ENCODE measurements around the gene MYO1F.
A peak's percentile ranks its signal among the peaks of the same experiment; 100 is the strongest.
"Not testable (repeated sequence)": the region's sequence is repeated elsewhere in the genome, so short reads cannot be mapped to it uniquely, and the experiment has no call there.

The MYO1F gene

GRCh38 chr19:8519388-8519787, 57.9 kb downstream of the MYO1F start:
- no peak for DNase-seq (ENCODE audit: extremely low read depth in 1 of 2, low read depth in 1 of 2)

- DNase-seq (ENCODE audit: extremely low read depth in 1 of 2, low read depth in 1 of 2) = no peak
These were observed 58.7 kb downstream of the MYO1F start for GRCh38 chr19:8518536-8518935.

DNA sequence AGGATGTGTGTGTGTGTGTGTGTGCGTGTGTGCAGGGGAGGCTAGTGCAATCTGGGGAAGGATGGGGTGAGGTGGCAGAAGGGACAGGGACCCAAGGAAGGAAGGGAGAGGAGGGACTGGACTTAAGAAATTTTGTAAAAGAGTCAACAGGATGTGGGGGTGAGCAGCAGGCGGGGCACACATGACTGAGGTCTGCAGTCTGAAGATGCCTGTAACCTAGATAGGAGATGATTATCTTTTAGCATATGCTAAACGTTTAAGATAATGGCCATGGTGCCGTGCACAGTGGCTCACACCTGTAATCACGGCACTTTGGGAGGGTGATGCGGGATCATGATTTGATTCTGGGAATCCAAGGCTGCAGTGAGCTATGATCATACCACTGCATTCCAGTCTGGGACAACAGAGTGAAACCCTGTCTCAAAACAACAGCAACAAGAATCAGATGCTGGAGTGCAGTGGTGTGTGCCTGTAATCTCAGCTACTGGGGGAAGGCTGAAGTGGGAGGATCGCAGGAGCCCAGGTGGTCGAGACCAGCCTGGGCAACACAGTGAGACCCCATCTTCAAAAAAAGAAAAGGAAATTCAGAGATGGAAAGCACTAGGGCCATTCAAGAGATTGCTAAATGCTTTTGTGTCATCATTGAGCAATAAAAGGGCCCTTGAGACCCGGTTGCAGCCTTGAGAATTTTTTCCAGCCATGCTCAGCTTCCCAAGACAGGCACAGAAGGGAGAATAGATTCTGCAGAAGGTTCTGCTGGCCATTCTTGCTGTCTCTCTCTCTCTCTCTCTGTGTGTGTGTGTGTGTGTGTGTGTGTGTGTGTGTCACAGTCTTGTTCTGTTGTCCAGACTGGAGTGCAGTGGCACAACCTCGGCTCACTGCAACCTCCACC, 59.4 kb downstream of the MYO1F start:
- DNase-seq (ENCODE audit: extremely low read depth in 1 of 2, low read depth in 1 of 2) = peak in 1 of 2 donors; percentile 21

DNA sequence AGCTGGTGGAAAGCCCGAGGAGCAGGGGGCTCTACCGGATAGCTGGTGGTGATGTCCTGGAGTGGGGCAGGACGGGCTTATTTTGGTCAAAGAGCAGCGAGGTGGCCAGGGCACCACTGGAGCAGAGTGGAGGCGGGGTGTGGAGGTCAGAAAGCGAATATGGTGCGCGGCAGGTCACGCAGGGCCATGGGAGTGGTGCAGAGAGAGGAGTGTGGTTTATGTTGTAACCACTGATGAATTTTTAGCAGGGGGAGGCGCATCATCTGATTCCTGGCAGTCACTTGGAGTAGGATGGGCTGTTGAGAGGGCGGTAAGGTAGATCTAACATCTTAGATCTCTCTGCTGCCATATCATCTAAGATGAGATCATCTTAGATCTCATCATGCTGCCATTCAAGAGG, 61.9 kb downstream of the MYO1F start:
- peak in 1 of 2 donors; percentile 63 for DNase-seq (ENCODE audit: extremely low read depth in 1 of 2, low read depth in 1 of 2)

- DNase-seq (ENCODE audit: extremely low read depth in 1 of 2, low read depth in 1 of 2) = not testable (repeated sequence)
These were observed 62.7 kb downstream of the MYO1F start for GRCh38 chr19:8514505-8515009.

DNA sequence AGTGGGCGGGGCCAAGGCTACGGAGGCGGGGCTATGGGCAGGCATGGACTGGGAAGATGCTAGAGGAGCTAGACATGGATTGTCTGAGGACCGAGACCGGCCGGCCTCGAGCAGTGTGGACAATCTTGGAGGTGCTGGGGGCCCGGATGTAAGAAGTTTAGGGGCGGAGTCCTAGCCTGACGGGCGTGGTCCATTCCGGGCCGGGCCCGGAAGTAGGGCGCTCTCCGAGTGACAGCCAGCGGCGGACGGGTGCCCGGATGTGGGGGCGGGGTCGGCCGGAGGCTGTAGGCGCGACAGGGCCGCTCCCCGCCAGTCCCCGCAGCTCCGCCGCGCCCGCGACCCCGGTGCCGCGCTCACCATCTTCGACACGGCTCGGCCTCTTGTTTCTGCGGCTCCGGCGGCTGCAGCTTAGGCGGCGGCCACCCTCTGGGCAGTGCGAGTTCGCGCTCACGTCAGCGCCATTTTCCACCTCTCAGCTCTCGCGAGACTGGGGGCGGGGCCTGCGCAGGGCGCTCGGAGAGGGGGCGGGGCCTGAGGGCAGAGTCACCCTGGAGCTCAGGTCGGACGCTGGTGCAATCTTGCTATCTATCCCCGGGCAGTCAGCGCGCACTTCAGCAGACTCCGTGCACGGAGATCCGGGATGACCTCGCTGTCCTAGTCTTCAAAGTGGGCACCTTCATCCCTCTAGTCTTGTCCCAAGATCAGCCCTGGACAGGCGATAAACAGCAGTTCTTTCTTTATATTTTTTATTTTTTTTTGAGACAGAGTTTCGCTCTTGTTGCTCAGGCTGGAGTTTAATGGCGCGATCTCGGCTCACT, 63.3 kb downstream of the MYO1F start, which contains the start of gene ZNF414:
Gene ZNF414 (minus strand): TSS at position 481 of the 818 bp plus-strand sequence. CDS start 121 bp downstream, at position 360.
- peak; percentile 93 for DNase-seq (ENCODE audit: extremely low read depth in 1 of 2, low read depth in 1 of 2)

DNA sequence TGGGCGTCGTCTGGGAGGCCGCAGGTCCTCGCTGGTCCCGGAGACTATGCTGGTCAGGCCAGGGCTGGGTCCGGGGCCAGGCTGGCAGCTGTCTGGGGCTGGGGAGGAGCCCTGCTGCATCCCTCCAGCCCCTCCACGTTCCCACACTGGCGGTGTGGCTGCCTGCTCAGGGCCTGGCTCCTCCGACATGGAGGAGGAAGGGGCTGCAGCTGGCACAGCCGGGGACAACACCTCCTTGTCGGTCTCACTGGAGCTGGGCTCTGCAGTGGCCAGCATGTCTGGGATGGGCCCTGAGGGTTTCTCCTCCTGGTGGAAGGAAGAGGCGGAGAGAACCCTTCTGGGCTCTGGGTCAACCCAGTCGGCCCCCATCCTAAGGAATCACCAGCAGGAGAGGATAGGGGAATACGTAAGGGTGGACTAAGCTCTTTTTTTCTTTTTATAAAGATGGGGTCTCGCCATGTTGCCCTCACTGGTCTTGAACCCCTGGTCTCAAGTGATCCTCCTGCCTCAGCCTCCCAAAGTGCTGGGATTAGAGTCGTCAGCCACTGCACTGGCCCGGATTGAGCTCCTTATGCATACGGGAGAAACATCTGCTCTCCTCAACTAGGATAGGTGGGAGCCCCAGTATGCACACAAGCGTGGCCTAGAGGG, 64.1 kb downstream of the MYO1F start:
- DNase-seq (ENCODE audit: extremely low read depth in 1 of 2, low read depth in 1 of 2) = no peak

DNA sequence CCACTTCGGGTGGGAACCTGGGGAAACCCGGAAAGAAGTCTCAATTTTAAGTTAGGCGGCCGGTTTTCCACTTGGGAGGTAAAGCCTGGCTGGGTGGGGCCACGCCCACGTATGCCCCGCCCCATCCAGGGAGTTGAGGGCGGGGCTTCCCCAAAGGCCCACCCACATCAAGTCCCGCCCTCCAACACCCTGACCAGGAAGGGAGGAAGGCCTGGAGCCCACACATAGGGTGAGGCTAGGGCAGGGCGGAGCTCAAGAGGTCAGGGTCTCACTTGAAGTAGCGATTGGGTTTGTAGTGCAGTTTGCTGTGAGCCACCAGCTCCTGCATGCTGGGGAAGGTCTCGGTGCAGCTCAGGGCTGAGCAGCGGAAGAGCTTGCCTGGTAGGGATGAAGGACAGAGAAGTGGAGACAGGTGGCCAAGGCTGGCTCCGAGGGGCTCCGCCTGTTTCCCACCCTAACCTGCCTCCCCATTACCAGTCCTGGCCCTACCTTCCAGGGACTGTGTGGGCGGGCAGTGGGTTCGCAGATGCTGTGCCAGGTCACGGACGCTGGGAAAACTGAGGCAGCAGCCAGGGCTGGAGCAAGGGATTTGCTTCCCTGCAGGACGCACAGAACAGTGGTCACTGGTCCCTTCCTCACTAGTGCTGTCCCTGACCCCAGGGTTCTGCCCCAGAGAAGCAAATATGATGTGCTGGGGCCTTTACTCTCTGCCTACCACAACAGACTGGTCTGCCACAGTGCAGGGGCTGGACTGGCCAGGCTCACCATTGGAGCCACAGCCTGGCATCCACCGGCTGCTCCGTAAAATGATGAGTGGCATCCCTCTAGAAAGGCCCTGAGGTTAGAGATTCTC, 64.9 kb downstream of the MYO1F start:
- DNase-seq (ENCODE audit: extremely low read depth in 1 of 2, low read depth in 1 of 2) = no peak

- DNase-seq (ENCODE audit: extremely low read depth in 1 of 2, low read depth in 1 of 2) = no peak
These were observed 65.6 kb downstream of the MYO1F start for GRCh38 chr19:8511573-8512101.

- DNase-seq (ENCODE audit: extremely low read depth in 1 of 2, low read depth in 1 of 2) = no peak
These were observed 66.6 kb downstream of the MYO1F start for GRCh38 chr19:8510589-8511115.

DNA sequence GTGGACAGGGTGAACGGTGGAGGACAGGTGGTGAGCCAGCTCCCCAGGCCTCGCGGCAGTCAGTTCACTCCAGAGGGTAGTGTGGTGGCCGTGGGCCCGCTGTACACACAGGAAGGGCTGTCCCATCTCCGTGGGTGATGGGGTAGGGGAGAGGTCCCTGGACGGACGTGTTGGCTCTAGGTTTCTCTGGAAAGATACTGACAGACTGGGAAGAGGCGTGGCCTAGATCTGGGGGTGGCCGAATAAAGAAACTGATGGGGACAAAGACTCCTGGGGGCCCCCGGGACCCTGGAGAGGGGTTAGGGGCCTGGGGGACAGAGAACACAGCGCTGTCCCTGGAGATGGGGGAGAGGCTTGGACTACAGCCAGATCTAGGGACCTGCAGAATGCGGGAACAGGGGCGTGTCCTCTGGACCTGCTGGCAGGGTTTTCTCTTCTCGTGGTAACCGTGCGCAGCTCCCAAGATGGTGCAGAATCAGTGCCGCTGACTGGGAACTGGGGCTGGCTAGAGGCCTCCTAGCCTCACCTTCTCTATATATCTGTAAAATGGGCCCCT, 70.8 kb downstream of the MYO1F start:
- no peak for DNase-seq (ENCODE audit: extremely low read depth in 1 of 2, low read depth in 1 of 2)

DNA sequence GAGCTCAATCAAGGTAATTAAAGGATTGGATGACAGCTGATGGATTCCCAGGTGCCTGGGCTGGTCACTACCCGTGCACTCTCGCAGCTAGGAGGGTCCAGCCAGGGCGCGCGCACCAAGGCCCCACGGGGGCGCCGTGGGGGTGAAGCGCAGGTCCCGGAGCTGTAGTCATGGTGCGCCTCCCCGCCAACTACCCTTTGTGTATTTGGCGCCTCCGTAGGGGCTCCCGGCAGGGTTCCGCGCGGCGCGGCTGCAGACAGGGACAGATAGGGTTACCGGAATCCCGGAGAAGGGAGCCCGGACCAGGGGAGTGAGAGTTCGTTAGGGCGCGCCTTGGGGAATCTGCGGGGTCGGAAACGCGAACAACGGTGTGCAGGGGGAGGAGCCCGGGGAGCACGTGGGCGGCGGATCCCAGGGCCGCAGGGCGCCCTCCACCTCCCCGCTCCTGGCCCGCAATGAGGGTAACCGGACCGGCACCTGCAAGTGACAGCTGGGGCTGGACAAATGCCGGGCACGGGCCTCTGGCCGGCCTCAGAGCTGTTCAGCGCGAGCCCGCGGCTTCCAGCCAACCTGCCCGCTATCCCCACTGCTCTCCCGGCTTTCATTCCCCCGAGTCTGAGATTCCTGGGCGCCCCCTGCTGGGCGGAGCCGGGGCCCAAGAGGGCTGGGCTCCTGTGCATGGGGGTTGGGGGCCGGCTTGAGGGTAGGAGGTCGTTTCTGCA, 71.4 kb downstream of the MYO1F start:
- DNase-seq (ENCODE audit: extremely low read depth in 1 of 2, low read depth in 1 of 2) = peak; percentile 29 to 35

DNA sequence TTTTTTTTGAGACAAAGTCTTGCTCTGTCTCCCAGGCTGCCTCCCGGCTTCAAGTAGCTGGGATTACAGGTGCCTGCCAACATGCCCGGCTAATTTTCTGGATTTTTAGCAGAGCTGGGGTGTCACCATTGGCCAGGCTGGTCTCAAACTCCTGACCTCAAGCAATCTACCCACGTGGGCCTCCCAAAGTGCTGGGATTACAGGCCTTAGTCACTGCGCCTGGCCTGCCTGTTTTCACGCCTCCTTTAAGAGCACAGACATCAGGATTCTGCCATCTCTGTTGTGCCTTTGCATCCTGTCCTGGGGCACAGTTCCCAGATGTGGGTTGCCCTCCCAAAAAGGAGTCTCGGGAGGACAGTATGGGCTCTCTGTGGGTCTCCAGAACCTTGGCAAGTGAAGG, 72.3 kb downstream of the MYO1F start:
- DNase-seq (ENCODE audit: extremely low read depth in 1 of 2, low read depth in 1 of 2) = no peak

DNA sequence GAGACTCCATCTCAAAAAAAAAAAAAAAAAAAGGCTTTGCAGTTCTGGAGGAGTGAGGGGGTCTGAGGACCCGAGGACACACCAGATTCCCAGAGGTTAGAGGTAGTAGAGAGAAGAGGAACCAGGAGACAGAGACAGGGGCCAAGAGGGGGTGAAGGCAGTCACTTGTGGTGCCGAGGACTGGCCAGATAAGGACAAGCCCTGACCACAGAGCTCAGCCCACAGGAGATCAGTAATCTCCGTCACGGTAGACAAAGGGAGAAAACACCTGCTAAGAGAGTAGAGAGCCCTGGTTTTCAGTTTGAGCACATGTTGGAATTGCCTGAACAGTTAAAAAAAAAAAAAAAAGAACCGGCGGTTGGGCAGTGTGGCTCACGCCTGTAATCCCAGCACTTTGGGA, 73.1 kb downstream of the MYO1F start:
- no peak for DNase-seq (ENCODE audit: extremely low read depth in 1 of 2, low read depth in 1 of 2)

DNA sequence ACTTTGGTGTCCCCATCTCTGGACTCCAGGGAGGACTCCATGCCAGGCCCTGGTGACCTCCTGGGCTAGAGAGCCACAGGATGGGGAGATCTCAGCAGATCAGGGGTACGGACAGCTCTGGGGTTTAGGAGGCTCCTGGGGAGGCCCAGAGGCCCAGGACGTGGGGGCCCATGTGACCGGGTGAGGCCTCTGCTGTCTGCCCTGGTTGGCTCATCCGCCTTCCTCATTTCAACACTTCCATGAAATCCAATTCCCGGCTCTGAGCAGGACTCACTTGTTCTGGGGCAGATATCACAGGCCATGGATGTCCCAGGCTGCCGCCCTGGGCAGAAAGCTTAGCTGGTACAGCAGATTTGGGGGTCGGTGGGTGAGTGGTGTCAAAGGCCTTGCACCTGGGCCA, 73.7 kb downstream of the MYO1F start:
- DNase-seq (ENCODE audit: extremely low read depth in 1 of 2, low read depth in 1 of 2) = no peak

- no peak for DNase-seq (ENCODE audit: extremely low read depth in 1 of 2, low read depth in 1 of 2)
These were observed 75.3 kb downstream of the MYO1F start for GRCh38 chr19:8501981-8502380.

GRCh38 chr19:8501516-8501915, 75.7 kb downstream of the MYO1F start:
- no peak for DNase-seq (ENCODE audit: extremely low read depth in 1 of 2, low read depth in 1 of 2)

GRCh38 chr19:8500158-8500557, 77.1 kb downstream of the MYO1F start:
- DNase-seq (ENCODE audit: extremely low read depth in 1 of 2, low read depth in 1 of 2) = no peak

All from stimulated activated CD8-positive, alpha-beta memory T cell treated with anti-CD3 and anti-CD28 coated beads, Interleukin-7, amount 100 ng/mL, for 48 hours (primary cell).